Measurements from ENCODE around the gene SLC8A2. TPM values are rescaled to one million over a fixed set of nuclear protein-coding genes. Genes with fewer than 3 reads are reported as not detected.

The SLC8A2 gene
- total RNA-seq, 4 donors from 2014 or later = 0.82 to 36.4 (median 9.6) TPM

DNA sequence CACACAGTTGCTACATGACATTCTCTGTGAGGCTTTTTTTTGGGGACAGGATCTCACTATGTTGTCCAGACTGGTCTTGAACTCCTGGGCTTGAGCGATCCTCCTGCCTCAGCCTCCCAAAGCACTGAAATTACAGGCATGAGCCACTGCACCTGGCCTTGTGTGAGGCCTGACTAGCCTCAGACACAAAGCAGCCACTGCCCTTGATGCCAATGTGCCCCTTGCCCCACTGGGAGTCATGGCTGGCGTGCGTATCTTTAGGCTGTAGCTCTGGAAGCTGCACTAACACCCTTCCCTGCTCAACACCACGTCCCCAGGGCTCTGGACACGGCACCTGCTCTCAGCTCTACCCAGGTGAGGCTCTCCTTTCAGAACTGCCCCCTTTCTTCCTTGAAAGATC, 26.9 kb upstream of the SLC8A2 start:
- TF ChIP-seq POLR2A (IDR thresholded peaks at IDR 0.05) = no peak
- TF ChIP-seq EP300 (IDR thresholded peaks at IDR 0.05; ENCODE audit: low read depth) = no peak
- no peak for TF ChIP-seq POLR2AphosphoS5 (IDR thresholded peaks at IDR 0.05)
- TF ChIP-seq, protein P1, sequence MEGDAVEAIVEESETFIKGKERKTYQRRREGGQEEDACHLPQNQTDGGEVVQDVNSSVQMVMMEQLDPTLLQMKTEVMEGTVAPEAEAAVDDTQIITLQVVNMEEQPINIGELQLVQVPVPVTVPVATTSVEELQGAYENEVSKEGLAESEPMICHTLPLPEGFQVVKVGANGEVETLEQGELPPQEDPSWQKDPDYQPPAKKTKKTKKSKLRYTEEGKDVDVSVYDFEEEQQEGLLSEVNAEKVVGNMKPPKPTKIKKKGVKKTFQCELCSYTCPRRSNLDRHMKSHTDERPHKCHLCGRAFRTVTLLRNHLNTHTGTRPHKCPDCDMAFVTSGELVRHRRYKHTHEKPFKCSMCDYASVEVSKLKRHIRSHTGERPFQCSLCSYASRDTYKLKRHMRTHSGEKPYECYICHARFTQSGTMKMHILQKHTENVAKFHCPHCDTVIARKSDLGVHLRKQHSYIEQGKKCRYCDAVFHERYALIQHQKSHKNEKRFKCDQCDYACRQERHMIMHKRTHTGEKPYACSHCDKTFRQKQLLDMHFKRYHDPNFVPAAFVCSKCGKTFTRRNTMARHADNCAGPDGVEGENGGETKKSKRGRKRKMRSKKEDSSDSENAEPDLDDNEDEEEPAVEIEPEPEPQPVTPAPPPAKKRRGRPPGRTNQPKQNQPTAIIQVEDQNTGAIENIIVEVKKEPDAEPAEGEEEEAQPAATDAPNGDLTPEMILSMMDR (IDR thresholded peaks at IDR 0.05) = no peak
- in situ Hi-C loops (cut with MboI; ENCODE audit: low pct_ligation_motif_present in 1 of 4, low pct_unique_long_range_greater_than_20kb in 1 of 4, low sequenced_read_pairs in 3 of 4) = no loop called here
- intact Hi-C loops (cut with DNase I; ENCODE audit: low total_unique reads) = no loop called here
- no peak for DNase-seq
- Histone ChIP-seq H3K36me3 (peaks cover 0 to 29% (median 14%) of the 10 kb centered on the region in 4 donors), H3K4me3 (no peak overlapping the region), H3K4me1 (no peaks in the 10 kb centered on the region), H3K9me3 (no peaks in the 10 kb centered on the region), H3K27me3 (no peaks in the 10 kb centered on the region), H3K27ac (no peak overlapping the region)
- WGBS, 2 donors (ENCODE audit: low coverage in 1 of 2) = 94% methylated on average over 4 of the region's 5 CpGs; no CpG with 5 or more reads in 1 of the 2 donors

DNA sequence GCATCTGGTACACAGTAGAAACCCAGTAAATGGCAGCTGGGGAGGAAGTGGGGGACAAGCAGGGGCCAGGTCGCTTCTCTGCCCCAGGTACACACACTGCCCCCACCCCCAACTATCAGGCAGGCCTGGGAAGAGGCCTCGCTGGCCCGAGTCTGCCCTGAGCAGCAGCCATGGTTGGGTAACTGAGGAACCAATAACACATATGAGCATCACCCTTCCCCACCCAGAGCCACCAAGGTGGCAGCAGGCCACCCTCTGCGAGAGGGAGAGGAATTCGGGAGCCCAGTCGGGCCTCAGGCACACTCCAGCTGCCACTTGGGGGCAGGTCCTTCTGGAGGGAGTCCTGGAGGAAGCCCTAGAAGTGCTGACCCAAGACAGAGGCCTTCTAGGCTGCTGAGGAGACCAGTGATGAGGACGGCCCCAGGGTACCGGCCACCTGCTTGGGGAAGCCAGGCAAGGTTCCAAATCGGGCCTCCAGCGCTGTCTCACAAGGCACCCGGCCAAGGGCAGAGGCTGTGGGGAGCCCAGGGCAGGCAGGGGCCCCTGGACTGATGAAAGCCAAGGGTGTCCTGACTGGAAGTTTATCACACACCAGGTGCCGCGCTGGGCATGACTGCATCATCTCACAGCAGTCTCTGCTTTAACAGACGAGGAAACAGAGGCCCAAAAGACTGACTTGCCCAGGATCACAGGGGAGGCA, 26.3 kb upstream of the SLC8A2 start:
- 84% methylated on average over 14 of the region's 14 CpGs; no CpG with 5 or more reads in 1 of the 2 donors for WGBS, 2 donors (ENCODE audit: low coverage in 1 of 2)
- DNase-seq = no peak
- Histone ChIP-seq H3K27me3 (no peaks in the 10 kb centered on the region), H3K36me3 (peaks cover 0 to 24% (median 12%) of the 10 kb centered on the region in 4 donors), H3K4me1 (no peaks in the 10 kb centered on the region), H3K4me3 (no peak overlapping the region), H3K27ac (no peak overlapping the region), H3K9me3 (no peaks in the 10 kb centered on the region)
- intact Hi-C loops (cut with DNase I; ENCODE audit: low total_unique reads) (no loop called here), in situ Hi-C loops (cut with MboI; ENCODE audit: low pct_ligation_motif_present in 1 of 4, low pct_unique_long_range_greater_than_20kb in 1 of 4, low sequenced_read_pairs in 3 of 4) (no loop called here)
- TF ChIP-seq POLR2A (IDR thresholded peaks at IDR 0.05) (no peak), EP300 (IDR thresholded peaks at IDR 0.05; ENCODE audit: low read depth) (no peak), POLR2AphosphoS5 (IDR thresholded peaks at IDR 0.05) (no peak)
- TF ChIP-seq, protein P1 (IDR thresholded peaks at IDR 0.05) = no peak

DNA sequence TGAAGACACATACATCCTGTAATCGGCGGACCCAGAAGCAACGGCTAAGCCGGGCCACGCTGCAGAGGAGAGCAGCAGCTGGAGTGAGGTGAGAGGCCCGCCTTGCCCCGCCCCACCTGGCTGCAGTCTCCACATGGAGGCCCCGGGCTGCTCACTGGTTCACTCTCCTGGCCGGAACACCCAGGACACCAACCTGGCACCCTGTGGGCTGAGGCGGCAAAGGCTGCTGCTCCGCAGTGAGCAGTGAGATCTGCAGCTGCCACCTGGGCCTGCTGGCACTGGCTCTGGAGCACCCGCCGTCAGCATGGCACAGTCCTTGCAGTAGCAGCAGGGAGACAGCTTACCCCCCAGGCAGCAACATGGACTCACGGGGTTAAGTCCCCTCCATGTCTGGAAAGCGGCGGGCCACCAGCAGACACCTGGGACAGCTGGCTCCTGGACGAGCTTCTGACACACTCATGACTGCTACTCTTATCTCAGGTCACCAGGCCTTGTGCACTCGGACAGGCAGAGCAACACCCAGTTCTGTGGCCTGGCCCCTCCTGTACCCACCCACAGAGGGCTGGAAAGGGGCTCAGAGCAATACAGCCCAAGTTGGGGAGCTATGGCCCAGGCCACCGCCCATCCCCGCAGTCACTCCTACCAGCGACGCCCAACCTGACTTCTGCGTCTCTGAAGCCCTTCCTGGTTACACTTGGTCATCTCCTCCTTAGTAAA, 25.5 kb upstream of the SLC8A2 start:
- Histone ChIP-seq H3K36me3 (peaks cover 0 to 17% (median 8%) of the 10 kb centered on the region in 4 donors), H3K9me3 (no peaks in the 10 kb centered on the region), H3K4me3 (no peak overlapping the region), H3K4me1 (no peaks in the 10 kb centered on the region), H3K27me3 (no peaks in the 10 kb centered on the region), H3K27ac (no peak overlapping the region)
- 86% methylated on average over 23 of the region's 23 CpGs; no CpG with 5 or more reads in 1 of the 2 donors for WGBS, 2 donors (ENCODE audit: low coverage in 1 of 2)
- TF ChIP-seq, protein P1 (IDR thresholded peaks at IDR 0.05) = no peak
- TF ChIP-seq POLR2AphosphoS5 (IDR thresholded peaks at IDR 0.05) (no peak), EP300 (IDR thresholded peaks at IDR 0.05; ENCODE audit: low read depth) (no peak), POLR2A (IDR thresholded peaks at IDR 0.05) (no peak)
- in situ Hi-C loops (cut with MboI; ENCODE audit: low pct_ligation_motif_present in 1 of 4, low pct_unique_long_range_greater_than_20kb in 1 of 4, low sequenced_read_pairs in 3 of 4) (no loop called here), intact Hi-C loops (cut with DNase I; ENCODE audit: low total_unique reads) (no loop called here)
- no peak for DNase-seq

DNA sequence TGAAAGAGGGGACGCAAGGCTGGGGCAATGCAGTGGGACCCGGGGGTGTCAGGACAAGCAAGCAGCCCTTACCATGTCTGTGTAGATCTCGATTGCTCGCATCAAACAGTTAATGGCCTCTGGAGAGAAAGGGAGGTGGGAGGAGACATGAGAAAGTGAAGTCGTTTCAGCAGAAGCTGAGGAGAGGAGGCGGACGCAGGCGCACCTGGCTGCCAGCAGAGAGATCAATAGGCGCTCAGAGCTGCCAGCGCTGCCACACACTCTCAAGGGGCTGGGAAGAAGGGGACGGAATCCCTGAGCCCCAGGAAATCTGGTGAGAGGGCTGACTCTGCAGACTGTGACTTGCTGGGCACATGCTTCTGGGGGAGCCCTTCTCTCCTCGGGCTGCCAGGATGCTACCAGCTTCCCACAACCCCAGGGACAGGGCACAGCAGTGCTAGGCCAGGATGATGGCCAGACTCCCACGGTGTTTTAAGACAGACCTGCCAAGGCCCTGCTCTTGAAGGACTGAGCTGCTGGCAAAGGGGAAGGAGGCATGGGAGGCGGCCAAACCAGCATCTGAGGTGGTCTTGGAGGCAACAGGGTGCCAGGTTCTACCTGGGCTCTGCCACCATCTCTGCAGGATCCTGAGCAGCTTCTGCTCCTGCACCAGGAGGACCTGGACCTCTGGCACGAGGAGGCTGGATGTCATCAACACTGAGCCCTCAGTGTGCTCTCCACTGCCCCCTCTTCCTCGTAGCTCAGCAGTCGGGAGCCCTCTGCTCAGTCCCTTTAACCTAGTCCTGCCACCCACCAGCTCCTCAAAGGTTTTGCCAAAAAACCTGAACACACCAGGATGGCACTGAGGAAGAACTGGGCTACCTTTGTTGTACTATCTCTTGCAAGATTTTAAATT, 24.0 kb upstream of the SLC8A2 start:
- H3K27ac ChIP-seq = no peak overlapping the region
- H3K4me3 ChIP-seq = no peak overlapping the region
- H3K27me3 ChIP-seq = no peaks in the 10 kb centered on the region
- H3K4me1 ChIP-seq = no peaks in the 10 kb centered on the region
- peaks cover 0 to 12% (median 5%) of the 10 kb centered on the region in 4 donors for H3K36me3 ChIP-seq
- in situ Hi-C loops (cut with MboI; ENCODE audit: low pct_ligation_motif_present in 1 of 4, low pct_unique_long_range_greater_than_20kb in 1 of 4, low sequenced_read_pairs in 3 of 4) (no loop called here), intact Hi-C loops (cut with DNase I; ENCODE audit: low total_unique reads) (no loop called here)
- no peaks in the 10 kb centered on the region for H3K9me3 ChIP-seq
- TF ChIP-seq, protein P1 (IDR thresholded peaks at IDR 0.05) = no peak
- TF ChIP-seq POLR2A (IDR thresholded peaks at IDR 0.05) (no peak), POLR2AphosphoS5 (IDR thresholded peaks at IDR 0.05) (no peak), EP300 (IDR thresholded peaks at IDR 0.05; ENCODE audit: low read depth) (no peak)
- no peak for DNase-seq
- 65 to 81% methylated on average over 9 to 15 of the region's 17 CpGs for WGBS, 2 donors (ENCODE audit: low coverage in 1 of 2)

All from transverse colon (tissue), 4 donors.